ENCODE measurements around the gene BCL2L11.
A peak's percentile ranks its signal among the peaks of the same experiment; 100 is the strongest.

The BCL2L11 gene

DNA sequence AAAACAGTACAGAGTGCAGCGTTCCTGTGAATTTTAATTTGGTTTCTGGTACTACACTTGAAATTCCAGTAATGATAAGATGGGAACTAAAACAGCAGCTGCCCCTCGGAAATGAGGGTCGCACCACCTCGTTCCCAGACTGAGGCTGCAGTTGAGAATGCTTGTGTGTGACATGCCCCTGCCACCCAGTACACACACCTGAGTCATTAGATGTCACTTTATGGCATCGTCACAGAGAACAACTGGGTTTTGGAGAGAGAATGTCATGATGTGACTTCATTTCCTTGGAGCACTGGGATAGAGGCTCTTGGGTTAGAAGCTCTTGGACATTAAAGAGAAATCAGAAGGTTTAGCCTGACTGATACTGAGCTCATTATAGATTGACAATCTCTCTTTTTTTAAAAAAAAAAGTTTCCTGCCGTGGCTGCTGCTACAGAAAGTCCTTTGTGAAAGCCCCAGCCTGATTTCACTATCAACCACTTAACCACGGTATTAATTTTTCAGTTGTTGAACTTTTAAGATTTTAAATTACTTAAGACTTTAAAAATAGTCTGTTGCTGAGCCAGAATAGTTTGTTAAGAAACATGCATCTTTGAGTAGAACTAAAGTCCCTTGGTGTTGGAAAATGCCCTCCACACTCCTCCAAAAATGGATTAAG is 24.5 kb downstream of the BCL2L11 start:
- no peak for DNase-seq

DNA sequence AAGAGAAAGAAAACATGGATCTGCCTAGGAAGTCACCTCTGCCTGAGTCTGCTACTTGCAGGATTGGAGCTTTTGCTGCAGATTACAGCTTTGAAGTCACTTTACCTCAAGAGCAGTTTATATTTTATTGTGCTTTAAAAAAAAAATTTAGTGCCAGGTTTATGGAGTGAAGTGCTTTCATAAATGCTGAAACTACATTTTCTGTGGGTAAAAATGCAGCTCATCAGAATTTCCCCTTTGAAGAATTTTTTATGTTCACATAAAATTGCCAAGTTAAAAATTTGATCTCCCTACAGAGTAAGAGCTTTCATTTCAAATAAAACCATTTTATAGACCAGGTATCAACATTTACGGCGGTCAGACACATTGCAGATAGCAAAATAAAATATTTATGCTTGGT is 25.2 kb downstream of the BCL2L11 start:
- no peak for DNase-seq

DNA sequence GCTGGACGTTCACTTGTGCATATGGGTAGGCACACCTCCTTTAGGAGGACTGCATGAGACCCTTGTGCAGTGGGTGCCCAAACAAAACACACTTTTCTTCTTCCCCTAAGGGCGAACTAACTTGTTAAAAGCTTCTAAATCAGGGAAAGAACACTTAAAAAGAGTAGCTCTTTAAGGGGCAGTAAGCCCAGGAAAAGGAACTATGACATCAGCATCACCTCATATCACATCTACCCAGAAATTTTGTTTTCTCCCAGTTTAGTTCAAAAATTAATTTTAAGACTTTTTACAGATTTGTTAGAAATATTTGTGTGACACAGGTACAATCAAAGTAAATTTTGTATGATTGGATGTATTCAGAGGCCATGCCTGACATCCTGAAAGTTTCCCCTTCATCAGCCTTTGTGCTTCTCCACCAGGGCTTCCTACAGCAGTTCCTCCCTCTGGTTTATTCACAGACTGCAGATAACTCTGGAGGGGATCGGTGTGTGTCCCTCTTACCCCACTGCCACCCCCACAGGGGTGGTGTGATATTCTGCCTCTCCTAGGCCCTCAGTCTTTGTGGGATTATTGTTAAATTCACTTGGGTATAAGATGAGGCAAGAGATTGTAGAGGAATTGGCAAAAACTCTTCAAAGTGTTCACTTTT is 27.6 kb downstream of the BCL2L11 start:
- no peak for DNase-seq

DNA sequence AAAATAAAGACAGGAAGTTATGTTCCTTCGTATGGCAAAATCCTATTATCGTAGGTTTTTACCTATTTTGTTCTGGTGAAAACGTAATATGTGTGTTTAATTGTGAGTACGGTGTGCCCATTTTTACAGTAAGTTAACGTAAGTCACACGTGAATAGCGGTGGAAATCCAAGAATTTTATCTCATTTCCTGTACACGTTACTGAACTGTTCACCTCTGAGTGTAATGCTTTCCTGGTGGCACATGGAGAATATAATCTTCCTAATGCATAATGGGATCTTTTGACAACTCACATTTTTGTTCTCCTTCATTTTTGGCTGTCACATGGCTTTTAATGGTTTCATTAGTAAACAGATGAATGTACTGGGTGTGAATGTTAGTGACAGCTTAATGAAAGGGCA is 28.2 kb downstream of the BCL2L11 start:
- DNase-seq: no peak

DNA sequence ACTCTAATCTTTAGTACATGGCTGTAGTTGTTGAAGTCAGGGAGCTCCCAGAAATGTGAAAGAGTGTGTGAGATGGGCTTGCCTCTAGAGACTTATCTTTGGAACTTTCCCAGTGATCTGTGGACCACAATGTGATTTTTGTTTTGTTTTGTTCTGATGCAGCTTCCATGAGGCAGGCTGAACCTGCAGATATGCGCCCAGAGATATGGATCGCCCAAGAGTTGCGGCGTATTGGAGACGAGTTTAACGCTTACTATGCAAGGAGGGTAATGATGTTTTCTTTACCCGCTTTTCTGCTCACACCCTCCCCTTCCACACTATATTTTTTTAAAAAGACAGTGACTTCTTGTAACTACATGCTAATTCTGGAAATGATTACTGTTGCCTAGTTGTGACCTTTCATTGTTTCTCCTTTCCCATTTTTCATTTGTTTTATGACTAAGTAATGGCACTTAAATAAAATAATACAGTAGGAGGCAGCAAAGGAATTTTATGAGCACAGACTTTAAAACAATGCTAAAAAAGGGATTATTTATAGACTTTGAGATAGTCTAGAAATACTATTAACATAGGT is 29.3 kb downstream of the BCL2L11 start:
- DNase-seq: no peak

DNA sequence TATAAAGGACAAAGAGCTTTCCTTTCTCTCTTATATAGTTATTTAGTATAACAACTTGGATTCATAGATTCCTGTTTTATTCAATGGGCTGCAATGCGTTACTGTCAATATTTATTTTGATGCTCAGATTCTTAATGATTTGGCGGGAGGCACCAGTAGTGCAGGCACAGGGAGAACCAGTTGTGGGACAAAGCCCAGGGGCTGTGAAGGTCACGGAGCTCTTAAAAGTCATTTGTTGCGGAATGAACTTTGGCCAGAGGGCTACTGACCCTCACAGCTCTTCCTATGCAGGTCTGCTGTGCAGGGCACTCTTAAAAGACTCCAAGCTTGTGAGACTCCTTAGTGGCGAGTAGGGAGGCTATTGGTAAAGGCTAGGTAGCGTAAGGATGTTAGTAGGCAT is 34.0 kb downstream of the BCL2L11 start:
- no peak for DNase-seq

DNA sequence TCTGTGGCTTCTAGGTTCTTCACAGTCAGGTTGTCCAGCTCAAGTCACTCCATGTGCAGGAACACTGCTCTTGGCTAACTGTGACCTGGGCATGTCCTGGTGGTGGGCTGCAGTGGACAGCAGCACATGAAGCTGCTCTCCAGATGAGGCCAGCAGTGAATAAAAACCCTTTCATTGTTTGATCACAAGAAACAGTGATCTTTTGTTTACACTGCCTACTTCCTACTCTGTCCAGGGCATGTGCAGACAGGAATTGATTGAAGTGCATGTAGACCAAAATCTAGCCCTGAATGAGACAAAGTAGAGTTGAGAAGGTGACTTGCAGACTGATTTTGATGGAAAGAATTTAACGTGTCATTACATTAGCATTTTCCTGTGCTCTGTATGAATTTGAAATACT is 34.9 kb downstream of the BCL2L11 start:
- DNase-seq: no peak

DNA sequence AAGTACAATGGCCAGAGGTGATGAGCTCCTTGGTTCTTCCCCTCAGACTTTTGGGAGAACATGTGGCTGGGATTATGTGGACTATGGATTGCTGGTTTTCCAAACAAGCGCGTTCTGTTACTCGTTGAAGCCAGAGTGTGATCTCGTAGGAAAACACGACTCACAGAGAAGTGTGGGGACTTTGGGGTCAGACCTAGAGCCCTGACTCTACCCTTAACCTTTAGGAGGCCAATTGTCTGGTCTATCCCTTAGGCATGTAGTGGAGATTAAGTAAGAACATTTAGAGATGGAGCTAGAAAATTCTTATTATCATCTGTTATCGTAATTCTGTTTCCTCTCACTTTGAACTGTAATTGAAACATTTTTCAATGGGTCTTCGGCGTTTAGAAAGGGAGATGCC is 35.8 kb downstream of the BCL2L11 start:
- no peak for DNase-seq

DNA sequence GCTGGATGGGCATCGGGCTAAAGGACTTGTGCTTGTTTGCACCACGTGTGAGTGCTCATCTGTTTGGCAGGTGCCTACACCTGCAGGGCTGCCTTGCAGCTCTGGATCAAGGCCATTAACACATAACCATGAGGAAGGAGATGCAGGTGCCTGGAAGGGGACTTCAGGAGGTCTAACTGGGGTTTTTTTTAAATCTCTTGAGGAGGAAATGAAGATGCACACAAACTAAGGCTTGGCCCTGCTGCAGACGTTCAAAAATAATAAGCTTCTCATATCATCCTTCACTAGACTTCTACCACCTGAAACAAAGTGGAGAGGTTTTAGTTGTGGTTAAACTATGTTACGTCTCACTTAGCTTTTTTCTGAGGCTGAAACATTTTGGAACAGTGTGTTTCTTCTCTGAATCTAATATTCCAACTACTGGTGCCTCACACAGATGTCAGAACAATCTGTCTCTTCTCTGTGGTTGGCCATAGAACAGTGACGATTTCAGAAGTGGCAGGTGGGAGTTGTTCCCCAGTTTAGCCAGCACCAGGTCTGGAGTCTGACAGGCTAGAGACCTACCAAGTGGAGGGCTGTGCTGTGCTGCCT is 36.5 kb downstream of the BCL2L11 start:
- peak in 2 of 6 experiments; percentile 26 to 45 for DNase-seq

DNA sequence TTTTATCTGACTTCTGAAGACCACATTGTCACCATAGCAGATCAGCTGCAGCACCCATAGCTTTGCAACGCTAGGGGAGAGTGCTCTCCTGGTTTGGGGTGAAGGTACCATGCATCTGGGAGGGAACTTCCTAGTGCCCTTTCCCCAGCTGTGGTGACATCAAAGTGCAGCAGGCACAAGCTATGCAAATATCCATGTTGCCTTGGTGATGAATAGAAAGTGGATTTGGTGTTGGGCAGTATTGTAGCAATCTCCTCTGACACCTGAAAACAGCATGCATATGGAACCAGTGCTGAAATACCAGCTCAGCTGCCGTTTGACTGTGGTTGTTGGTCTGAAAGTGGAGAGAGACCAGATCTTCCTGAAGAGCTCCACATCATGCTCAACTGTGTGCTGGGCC is 37.1 kb downstream of the BCL2L11 start:
- DNase-seq: peak in 1 of 6 experiments; percentile 19

DNA sequence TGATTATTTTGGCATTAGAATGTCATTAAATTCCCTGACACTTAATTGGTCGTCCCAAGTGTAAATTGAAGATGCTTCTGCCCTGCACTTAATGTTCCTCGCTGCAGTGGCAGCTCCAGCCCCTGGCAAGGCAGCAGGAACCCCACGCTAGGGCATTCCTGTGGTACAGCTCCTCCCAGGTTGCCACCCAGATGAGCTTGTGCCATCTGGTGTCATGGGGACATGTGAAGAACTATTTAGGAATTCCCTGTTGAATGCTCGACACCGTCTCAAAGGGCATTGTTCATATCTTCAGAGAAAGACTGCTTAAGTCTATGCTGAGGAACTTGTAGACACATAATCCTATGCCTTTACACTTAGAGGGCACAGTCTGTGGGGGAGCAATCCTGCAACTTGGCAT is 38.9 kb downstream of the BCL2L11 start:
- DNase-seq: no peak

DNA sequence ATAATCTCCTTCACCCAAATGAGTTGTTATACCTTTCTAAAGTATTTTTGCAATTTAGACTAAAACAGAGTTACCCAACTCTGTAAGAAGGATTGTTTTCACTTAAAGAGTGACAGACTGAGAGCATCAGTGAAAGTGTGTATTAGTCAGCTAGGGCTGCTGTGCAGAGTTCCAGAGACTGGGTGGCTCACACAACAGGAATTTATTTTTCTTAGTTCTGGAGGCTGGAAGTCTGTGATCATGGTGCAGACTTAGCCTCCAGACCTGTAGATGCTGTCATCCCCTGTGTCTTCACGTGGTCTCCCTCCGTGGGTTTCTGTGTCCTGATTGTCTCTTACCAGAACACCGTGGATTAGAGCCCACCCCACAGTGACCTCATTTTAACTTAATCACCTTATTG is 40.0 kb downstream of the BCL2L11 start:
- no peak for DNase-seq

DNA sequence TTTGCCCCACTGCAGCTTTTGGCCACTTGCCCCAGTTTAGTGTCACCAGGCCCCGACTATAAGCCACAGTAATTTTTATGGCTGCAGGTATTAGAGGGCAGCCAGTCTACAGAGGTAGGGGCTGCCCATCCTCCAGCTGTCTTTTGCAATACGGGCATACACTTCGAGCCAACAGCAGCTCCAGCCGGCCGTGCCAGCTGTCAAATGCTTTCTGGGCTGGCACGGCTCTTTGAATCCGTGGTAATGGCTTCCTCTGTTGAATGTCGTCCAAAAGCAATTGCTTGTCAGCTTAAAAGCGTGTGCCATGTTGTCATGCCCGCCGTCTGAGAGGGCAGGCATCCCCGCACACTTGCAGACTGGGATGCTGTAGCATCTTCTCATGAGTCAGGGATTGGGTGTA is 41.3 kb downstream of the BCL2L11 start:
- DNase-seq: no peak

DNA sequence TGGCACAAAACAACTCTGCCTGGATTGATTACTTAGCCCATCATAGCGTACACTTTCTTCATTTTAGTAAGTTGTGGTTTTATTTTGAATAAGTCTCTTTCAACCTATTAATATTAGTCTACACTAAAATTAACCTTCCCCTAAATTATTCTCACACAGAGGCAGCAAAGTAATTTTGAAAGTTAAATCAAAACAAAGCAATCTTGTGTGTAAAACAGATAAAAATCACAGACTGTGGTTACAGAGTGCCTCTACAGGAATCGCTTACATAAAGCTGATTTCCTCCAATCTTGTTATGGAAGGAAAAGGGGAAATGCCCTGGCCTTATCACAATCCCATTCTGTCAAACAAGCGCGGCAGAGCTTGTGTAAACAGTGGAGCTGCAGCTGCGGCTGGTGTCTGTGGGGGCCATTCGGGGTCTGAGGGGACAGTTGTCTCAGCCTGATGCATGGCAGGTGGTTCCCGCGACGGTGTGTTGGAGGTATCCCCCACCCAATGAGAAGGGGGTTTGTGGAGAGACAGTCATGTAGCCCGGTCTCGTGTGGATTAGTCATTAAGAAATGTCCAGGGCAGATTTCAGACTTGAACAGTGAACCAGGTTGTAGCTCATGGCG is 42.1 kb downstream of the BCL2L11 start:
- no peak for DNase-seq

DNA sequence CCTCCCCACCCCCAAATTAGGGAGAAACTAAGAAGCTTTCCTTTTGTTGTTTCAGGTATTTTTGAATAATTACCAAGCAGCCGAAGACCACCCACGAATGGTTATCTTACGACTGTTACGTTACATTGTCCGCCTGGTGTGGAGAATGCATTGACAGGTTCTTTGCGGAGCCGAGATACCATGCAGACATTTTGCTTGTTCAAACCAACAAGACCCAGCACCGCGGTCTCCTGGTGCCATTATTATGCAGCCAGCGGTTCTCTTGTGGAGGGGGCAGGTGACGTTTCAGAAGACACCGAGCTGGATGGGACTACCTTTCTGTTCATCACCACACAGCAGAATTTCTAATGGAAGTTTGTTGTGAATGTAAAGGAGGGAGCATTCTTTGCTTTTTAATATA is 43.4 kb downstream of the BCL2L11 start:
- DNase-seq: no peak

DNA sequence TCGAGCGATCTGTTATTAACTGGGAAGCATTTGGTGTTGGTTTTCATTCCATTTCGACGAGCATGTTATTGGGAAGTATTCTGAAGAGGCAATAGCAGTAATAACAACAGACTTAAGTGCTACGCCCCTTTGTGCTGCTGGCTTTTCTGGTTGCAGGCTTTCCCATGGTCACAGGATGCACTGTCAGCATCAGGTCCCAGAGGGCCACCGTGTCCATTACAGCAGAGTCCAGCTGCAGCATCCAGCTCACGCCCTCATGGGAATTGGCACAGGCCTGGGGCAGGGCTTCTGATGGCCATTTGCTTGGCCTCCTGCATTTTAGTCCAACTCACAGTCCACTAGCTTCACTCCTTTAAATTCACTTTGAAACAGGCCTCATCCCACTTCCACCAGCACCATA is 44.4 kb downstream of the BCL2L11 start:
- no peak for DNase-seq

DNA sequence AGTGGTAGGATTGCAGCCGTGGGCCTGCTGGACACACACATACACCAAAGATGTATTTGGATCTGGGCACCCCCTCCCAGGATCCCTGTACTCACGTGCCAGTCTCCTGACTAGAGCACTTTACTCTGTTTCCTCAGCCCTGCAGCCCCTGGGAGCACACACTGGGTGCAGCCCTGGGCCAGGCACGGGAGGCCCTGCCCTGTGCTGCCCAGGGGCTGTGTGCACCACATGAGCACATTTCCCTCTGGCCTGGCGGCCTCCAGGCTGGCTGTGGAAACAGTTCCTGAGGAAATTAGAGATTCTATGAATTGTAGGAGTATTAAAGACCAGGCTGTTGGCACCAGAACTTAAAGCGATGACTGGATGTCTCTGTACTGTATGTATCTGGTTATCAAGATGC is 45.4 kb downstream of the BCL2L11 start:
- no peak for DNase-seq

DNA sequence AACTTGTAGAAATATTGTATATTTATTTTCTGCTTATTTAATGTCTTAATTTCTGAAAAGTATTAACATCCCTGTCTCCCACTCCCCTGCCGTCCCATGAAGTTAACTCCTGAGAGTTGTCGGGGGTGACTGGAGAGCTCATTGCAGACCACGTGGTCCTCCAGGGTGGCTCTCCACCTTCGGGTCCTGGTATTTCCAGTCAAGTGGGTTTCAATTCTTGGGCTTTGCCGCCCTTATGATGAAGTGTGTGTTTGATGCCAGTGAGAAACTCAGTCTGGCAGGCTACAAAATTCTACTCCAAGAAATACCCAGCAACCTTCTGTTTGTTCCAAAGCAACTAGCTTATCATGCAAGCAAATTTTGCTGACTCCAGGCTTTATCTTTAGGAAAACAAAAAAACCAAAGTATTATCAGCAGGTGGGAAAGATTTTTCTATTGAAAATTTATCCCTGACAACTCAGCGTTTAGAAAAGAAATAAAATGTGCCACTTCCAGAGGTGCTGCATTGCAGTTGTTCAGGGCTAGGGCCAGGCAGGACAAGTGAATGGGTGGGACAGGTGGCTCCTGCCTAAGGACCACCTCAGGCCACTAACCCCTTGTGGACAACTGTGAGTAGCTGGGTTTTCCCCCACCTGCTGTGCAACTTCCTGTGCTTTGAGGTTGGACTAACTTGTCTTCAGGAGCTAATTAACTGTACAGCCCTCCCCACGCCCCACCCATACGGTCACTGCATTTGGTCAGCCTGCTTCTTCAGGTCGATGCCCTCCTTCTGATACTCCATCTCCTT is 46.6 kb downstream of the BCL2L11 start:
- no peak for DNase-seq

DNA sequence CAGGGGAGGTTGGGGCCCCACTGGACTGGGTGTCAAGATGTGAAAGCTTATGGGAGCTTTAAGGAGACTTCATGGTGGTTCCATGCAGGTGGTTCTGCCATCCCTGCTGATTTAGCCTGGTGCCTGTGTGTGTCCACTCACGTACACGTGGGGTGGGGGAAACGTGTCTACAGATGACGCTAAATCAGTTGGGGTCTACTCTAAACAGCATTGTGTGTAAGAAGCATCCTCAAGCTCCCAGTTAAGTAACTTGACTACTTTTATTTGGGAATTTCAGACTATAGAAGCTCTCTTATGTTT is 47.1 kb downstream of the BCL2L11 start:
- DNase-seq: no peak

DNA sequence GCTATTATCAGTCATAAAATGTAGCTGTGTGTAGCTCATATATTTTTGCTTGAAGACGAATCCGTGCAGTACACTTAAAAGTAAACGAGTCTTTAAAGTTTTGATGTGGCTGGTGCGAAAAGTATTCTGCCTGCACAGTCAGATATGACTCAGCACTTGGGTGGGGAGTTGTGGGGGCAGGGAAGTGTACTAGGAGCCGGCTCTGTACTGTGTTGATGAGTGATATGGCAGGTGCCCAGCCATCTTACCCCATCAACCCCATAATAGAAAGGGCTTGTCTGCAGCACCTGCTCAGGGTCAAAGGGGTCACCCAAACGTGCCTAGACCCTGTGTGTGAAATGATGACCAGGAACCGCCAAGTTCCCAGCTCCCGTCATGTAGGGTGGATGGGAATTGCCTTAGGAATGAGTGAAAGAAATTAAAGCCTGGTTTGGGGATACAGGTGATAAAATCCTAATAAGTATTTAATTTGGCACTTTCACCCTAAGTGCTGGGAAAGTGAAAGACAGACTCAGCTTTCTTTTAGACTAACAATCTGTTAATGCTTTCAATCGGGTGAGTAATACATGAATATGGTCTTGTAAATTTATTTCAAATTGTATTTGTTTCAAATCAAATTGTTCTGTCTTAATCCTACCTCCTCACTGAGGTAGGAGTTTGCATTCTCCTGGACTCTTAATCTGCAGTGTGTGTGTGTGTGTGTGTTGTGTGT is 48.0 kb downstream of the BCL2L11 start:
- DNase-seq: no peak

DNA sequence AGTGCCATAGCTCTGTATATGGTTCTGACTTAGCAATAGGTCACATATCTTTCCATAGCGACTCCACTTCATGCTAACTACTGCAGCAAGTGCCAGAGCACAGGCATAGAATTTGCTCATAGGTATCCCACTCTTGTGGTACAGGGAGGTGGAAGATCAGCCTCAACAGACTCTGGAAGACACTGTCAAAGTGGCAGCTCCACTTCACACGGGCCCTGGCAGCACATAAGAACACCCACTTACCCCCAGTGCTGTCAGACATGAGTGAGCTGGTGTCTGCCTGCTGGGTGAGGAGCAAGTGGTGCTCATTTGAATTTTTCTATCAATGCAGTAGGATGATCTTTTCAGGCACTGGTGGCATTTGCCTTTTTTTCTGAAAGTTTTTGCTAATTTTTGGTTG is 48.6 kb downstream of the BCL2L11 start:
- no peak for DNase-seq

DNA sequence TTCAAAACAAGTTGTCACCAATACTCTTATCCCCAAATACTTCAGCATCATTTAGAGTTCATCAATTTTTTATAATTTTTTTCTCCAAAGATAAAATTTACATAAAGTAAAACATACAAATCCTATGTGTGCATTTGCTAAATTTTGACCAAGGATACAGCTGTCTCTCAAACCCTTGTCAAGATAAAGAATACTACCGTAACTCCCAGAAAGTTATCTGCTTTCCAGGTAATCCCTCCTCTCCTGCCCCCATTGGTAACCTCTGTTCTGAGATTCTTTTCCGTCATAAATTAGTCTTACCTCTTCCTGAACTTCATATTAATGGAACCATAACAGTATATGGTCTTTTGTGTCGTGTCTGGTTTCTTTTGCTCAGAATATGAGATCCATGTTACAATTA is 49.2 kb downstream of the BCL2L11 start:
- DNase-seq: no peak
